Breast epithelium (tissue), 3 donors: ENCODE results near the gene DNAJB8.

Source experiments
- CTCF ChIP-seq, 3 donors: fragments of 450-650 bp; IDR thresholded peaks; one replicate each; pipeline ENCODE4 v1.5.1; 2016 to 2017; ENCODE audit warnings: antibody characterized with exemption in 3 of 3, mild to moderate bottlenecking in 3 of 3, moderate library complexity in 3 of 3
- POLR2AphosphoS5 ChIP-seq, 3 donors: sonication (generic); formaldehyde crosslinking; IDR thresholded peaks; one replicate each; pipeline ENCODE4 v1.6.1; 2017; ENCODE audit warnings: antibody characterized with exemption in 3 of 3

- TF ChIP-seq CTCF (IDR thresholded peaks at IDR 0.05) (no peak), POLR2AphosphoS5 (IDR thresholded peaks at IDR 0.05) (no peak)
Measured at GRCh38 chr3:128434524-128434923, 32.2 kb downstream of the DNAJB8 start.
